Upper lobe of left lung (tissue), 4 donors: ENCODE results near the gene SASH3.

ENCODE experiments used
- CTCF ChIP-seq, 6 experiments: fragments of 450-650 bp in 4 of 6; fragments of 200-600 bp in 2 of 6; sonication (generic) in 2 of 6; IDR thresholded peaks; one replicate each; pipeline ENCODE4 v1.5.1; 2016 to 2019; ENCODE audit warnings: antibody characterized with exemption in 6 of 6
- EP300 ChIP-seq, 4 donors: sonication (generic); formaldehyde crosslinking; IDR thresholded peaks; one replicate each; pipeline ENCODE4 v1.5.1; 2017; ENCODE audit warnings: antibody characterized with exemption in 4 of 4, control low read depth in 2 of 4
- POLR2A ChIP-seq, 4 donors: fragments of 450-650 bp; IDR thresholded peaks; one replicate each; pipeline ENCODE4 v1.5.1; 2016 to 2017; ENCODE audit warnings: antibody characterized with exemption in 4 of 4, mild to moderate bottlenecking in 2 of 4

GRCh38 chrX:129823115-129823514, 43.4 kb downstream of the SASH3 start:
- TF ChIP-seq CTCF (IDR thresholded peaks at IDR 0.05) (peak; percentile 29 to 52 (median 40)), POLR2A (IDR thresholded peaks at IDR 0.05) (no peak), EP300 (IDR thresholded peaks at IDR 0.05) (no peak)
